Erythroblast (primary cell): ENCODE data around the gene NAP1L4.
A peak's percentile ranks its signal among the peaks of the same experiment; 100 is the strongest.

Experiments
- DNase-seq, 2 experiments: peaks; one replicate each; lab custom pipeline; 2025; lab: John Stamatoyannopoulos, UW
- GATA1 ChIP-seq: IDR thresholded peaks from 2 replicates; pipeline ENCODE4 v1.6.1; 2011; ENCODE audit warnings: low read depth, mild to moderate bottlenecking, control low read depth, low read length, moderate library complexity
- POLR2A ChIP-seq: IDR thresholded peaks from 2 replicates; pipeline ENCODE4 v1.6.1; 2011; ENCODE audit warnings: mild to moderate bottlenecking, low read length

NAP1L4 gene

DNA sequence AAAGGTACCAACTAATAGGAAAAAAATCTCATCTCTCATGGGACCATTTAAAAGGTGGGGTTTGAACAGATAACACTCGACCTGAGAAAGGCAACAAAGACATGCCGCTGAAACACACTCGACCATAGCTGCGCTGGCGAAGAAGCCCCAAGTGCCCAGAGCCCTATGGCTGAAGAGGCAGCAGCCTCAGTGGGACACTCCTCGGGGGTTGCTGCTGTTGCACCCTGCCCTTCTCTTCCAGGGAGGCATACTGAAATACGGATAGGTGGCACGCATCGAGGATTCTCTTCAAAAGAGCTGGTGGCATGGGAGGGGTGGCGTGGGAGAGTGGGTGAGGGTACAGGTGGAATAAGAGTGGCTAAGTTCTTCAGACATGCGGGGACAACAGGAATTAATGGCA, 44.4 kb downstream of the NAP1L4 start:
- no peak for DNase-seq
- TF ChIP-seq POLR2A: no peak
- TF ChIP-seq GATA1: no peak

DNA sequence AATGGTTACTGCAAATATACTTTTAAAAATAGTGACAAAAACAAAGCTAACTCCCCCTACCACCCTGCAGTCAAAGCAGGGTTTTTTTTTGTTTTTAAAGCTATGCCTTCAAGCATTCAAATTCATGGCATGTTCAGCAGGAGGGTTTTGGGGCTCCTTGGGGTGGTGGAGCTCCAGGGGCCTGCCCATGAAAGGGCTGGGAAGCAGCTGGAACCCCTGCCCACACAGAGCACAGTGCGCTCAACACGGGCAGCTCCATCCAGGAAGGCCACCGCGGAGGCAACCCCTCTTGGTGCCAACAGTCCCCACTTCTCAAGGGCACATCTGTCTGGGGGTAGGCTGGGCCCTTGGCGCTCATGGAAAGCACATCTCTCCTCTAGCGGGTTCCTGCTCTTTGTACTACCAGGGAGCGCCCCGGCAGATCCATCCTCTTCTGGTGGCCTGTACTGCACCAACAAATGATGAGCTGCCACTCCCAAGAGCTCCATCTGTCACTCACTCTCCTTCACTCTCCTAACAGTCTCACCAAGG, 46.3 kb downstream of the NAP1L4 start:
- TF ChIP-seq POLR2A (no peak), GATA1 (no peak)
- no peak for DNase-seq

DNA sequence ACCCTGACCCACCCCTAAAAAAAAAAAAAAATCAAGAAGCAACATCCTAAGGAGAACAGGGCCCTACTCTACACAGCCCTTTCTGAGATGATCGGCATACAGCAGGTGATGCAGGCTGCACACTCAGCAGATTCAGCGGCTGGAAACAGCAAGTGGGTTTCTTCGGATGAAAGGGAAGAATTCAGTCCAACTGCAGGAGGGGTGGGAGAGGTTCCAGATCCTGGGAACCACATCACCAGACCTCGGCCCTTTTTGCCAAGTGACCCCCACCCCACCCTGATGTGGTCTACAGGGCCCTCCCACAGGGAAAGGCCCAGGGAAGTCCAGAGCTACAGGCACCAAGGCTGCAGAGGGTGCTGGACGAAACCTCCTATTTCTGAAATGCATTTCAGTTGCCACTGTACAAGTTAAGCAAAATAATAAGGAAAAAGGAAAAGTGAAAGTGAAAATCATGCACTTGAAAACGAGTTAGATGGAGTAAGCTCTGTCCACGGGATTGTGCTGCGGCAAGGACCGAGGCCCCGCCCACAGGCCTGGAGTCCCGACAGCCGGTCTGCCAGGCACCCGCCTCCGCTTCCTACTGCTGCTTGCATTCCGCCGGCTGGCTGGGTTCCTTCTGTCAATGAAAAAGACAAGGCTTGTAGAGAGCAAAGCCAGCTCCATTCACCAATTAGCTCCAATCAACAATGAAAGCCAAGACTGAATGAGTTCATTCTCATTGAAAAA, 46.9 kb downstream of the NAP1L4 start:
- TF ChIP-seq GATA1: no peak
- peak; percentile 21 to 35 for DNase-seq

DNA sequence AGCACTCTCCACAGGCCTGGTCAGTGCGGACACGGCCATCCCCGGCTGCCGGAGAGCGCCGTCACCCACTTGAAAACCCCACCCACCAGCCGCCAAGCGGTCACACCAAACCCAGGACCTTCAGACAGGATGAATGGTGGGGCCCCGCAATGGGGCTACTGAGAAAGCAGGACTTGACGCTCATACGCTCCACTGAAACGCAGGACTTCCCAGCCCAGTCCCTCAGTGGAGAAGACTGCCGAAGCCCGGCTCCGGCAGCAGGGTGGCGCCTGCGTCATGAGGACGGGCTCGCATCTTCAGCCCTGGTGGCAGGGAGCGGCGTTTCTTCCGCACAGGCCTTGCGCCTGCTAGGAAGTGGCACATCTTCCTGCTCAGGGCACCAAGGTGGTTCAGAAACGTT, 47.6 kb downstream of the NAP1L4 start:
- DNase-seq: no peak
- TF ChIP-seq POLR2A: no peak
- no peak for TF ChIP-seq GATA1

DNA sequence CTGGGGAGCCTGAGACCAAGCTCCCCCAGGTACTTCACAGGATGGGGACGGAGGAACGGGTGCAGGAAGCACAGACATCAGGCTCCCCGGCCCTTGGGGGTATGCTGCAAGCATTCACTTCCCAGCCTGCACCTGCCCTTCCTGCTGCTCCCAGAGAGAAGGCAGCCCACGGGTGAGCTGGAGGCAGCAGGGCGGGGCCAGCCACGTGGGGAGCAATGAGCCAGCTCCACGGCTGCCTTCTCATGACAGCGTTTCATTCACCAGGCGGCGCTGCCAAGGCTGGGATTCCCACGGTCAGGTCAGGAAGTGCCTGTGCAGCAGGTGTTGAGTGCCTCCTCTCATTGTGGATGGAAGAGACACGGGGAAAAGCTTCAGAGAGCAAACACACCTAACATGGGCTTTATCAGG, 48.4 kb downstream of the NAP1L4 start:
- peak in 1 of 2 experiments; percentile 26 for DNase-seq
- TF ChIP-seq POLR2A (no peak), GATA1 (no peak)

DNA sequence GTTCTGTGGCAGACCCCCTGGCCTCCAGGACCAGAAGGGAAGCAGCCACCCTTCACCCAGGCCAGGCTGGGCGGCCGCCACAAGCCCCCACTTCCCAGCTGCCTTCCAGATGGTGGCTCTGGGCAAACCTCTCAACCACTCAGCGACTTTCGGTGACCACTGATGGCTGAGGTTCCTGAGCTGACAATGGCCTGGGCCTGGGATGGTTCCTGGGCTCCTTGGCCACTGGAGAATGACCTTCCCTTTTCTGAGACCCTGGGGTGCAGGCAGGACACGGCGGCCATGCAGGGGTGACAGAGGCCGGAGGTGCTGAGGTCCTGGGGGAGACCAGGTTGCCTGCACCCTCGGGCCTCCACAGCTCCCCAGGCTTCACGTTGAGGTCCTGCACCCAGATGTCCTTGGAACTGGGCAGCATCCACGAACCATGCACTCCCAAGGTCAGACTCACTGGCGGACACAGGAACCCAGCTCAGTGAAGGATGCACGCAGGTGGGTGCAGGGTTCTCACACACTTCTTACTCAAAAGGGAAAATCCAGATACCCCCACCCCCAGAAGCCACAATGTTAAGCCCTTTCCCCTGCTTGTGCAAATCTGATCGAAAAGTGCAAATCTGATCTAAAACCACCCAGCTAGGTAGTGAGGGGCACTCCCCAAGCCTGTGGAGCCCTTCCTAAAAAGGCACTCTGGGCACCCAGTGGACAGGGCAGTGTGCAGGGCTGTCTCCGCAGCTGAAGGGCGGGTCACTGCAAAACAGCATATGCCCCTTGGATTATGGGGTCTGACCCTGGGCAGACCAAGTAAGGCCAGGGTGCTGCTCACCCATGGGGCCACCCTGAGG, 49.0 kb downstream of the NAP1L4 start:
- no peak for DNase-seq
- TF ChIP-seq GATA1 (no peak), POLR2A (no peak)

DNA sequence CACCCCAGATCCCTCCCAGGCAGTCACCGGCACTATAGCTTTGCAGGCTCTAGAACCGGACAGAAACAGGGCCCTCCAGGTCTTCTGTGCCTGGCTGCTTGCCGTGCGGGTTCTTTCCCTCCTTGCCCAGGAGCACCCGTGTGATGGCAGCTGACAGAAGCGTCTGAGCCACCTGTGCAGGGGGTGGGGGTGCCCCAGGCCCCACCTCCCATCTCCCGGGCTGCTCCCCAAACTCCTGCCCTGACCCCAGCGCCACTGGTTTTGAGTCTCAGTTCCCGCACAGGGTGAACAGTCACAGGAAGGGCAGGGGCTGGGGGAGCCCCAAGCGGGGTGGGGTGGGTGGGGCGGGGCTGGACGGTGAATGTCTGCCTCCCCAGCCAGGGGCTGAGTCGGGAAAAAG, 49.7 kb downstream of the NAP1L4 start:
- no peak for DNase-seq
- TF ChIP-seq GATA1: no peak
- no peak for TF ChIP-seq POLR2A

DNA sequence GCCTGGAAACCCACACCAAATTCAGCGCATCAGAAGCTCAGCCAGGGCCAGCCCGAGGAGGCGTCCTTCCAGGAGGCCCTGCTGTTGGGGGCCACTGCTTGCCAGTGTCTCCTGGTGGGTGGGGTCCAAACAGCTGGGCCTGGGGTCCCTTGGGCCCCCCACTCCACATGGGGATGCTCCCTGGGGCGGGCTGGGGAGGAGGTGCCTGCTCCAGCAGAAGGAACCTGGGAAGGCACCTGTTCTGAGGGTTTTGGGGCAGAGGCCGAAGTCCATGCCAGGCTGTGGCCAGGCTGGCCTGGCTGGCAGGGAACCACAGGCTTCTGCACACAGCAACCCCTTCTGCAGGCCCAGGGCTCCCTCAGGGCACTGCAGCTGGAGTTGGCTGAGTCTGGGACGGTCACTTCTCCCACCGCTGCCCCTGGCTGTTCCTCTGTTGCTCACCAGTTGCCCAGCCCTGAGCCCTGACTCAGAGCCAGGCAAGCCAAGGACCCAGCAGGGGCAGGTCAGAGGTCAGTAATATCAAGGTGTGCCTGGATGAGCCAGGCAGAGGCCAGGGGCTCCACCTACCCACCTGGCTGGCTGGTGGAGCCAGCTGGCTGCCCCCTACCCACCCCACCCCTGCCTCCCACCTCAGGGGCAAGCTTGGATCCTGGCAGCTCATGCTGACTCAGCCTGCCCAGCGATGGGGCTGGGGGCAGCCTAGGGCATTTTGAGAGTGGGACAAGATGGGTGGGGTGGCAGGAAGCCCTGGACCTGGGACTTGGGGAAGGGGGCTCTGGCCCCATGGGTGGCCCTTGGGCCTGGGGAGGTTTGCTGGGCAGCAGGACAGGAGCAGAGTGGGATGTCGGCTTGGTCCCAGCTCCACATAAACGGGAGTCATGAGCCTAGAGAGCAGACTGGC, 51.0 kb downstream of the NAP1L4 start:
- TF ChIP-seq POLR2A (no peak), GATA1 (no peak)
- no peak for DNase-seq

DNA sequence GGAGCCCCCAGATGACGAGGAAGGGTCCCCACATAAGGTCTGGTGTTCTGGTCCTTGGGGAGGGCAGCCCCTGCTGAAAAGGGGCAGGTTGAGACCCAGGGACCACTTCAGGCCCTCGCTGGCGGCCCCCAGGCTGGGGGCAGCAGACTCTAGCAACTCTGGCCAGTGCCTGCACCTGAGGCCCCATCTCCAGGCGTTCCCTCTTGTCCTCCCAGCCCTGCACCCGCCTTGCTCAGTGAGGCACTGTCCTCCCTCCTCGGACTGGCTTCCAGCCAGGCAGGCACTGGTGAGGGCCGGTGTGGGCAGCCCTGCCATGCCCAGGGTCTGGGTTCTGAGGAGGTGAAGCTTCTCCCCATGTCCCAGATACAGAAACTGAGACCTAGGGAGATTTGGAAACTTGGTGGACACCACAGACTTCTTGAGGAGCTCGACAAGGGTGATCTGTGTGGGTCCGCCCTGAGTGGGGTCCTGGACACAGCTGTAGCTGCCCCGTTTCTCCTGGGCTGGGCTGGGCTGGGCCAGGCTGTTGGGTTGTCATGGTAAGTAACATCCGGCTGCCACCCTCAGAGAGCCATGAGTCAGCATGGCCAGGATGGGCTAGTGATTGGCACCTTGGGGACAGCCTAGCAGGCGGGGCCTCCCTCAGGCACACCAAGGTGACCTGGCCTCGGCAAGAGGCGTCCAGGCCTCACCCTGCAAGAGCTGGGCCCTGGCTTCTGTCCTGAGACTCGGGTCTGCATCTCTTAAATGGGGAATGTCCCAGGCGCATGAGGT, 51.8 kb downstream of the NAP1L4 start:
- DNase-seq: peak; percentile 49 to 59
- TF ChIP-seq GATA1 (no peak), POLR2A (peak; percentile 28)

DNA sequence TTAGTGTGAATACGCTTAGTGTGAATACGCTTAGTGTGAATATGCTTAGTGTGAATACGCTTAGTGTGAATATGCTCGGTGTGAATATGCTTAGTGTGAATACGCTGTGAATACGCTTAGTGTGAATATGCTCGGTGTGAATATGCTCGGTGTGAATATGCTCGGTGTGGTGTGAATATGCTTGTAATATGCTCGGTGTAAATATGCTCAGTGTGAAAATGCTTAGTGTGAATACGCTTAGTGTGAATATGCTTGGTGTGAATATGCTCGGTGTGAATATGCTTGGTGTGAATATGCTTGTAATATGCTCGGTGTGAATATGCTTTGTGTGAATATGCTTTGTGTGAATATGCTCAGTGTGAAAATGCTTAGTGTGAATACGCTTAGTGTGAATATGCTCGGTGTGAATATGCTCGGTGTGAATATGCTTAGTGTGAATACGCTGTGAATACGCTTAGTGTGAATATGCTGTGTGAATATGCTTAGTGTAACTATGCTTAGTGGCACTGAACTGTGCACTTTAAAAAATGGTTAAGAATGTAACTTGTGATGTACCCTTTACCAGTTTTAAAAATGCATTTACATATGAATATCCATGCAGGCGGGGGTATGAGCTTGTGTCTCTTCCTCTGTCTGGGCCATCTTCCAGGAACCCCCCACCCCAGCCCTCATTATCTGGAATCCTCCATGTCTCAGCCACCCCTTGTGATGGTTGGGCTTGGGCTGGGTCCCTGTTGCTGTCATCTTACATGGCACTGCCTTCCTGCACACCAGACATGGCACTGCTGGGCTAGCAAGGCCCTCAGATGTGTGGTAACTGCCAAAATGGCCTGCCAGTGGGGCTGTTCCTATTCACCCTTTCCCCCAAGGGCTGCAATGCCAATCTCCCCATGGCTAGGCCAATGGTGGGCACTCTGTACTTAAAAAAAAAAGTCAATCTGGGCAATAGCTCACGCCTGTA, 53.4 kb downstream of the NAP1L4 start:
- DNase-seq: peak; percentile 59 to 73

DNA sequence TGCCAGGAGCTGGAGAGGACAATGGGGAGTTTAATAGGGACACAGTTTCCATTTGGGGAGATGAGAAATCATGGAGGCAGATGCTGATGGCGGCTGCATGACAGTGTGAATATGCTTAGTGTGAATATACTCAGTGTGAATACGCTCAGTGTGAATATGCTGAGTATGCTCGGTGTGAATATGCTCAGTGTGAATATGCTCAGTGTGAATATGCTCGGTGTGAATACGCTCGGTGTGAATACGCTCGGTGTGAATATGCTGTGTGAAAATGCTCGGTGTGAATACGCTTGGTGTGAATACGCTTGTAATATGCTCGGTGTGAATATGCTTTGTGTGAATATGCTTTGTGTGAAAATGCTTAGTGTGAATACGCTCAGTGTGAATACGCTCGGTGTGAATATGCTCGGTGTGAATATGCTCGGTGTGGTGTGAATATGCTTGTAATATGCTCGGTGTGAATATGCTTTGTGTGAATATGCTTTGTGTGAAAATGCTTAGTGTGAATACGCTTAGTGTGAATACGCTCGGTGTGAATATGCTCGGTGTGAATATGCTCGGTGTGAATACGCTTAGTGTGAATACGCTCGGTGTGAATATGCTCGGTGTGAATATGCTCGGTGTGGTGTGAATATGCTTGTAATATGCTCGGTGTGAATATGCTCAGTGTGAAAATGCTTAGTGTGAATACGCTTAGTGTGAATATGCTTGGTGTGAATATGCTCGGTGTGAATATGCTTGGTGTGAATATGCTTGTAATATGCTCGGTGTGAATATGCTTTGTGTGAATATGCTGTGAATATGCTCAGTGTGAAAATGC, 54.3 kb downstream of the NAP1L4 start:
- peak; percentile 65 to 77 for DNase-seq
